Nucleus accumbens (tissue), 56 donors: ENCODE results near the gene SUMO3.
A peak's percentile ranks its signal among the peaks of the same experiment; 100 is the strongest.

Source experiments
- DNase-seq, 56 donors: peaks; one replicate each; lab custom pipeline; 2025; lab: John Stamatoyannopoulos, UW

Gene SUMO3

GRCh38 chr21:44805859-44806258, 12.0 kb downstream of the SUMO3 start:
- no peak for DNase-seq

- DNase-seq: no peak
Measured at GRCh38 chr21:44805226-44805625, 12.6 kb downstream of the SUMO3 start.

GRCh38 chr21:44804762-44805161, 13.1 kb downstream of the SUMO3 start:
- no peak for DNase-seq

GRCh38 chr21:44803651-44804050, 14.2 kb downstream of the SUMO3 start:
- DNase-seq: no peak

DNA sequence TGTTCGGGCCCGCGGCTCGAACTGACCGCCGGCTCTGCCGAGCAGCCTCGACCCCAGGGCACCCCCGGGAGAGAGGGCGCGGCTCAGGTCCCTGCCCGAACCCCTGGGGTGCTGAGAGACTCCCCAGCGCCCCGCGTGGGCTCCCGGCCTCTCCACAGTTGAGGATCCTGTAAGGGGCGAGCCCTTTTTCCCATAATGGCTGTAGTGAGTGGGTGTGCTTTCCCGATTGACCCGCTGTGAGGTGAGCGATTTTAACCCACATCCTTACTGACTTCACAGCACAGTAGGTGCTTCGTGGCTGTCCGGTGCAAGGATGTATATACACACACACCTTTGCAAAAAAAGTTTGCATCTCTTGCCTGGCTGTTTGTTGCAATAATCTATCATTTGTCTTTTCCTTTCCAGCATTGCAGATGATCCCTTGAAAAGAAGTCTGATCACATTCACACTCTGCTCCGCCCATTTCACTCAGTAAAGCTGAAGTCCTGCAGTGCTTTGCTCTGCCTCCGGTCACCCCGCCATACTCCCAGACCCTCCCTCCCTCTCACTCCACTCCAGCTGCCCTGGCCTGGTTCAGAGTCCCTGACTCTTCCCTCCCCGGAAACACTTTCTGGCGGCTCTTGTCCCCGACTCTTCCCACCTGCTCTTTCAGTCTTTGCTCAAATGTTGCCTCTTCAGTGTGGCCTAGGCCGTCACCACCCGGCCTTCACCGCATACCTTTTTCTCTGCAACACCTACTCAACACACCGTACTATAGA, 15.3 kb downstream of the SUMO3 start:
- DNase-seq: no peak

DNA sequence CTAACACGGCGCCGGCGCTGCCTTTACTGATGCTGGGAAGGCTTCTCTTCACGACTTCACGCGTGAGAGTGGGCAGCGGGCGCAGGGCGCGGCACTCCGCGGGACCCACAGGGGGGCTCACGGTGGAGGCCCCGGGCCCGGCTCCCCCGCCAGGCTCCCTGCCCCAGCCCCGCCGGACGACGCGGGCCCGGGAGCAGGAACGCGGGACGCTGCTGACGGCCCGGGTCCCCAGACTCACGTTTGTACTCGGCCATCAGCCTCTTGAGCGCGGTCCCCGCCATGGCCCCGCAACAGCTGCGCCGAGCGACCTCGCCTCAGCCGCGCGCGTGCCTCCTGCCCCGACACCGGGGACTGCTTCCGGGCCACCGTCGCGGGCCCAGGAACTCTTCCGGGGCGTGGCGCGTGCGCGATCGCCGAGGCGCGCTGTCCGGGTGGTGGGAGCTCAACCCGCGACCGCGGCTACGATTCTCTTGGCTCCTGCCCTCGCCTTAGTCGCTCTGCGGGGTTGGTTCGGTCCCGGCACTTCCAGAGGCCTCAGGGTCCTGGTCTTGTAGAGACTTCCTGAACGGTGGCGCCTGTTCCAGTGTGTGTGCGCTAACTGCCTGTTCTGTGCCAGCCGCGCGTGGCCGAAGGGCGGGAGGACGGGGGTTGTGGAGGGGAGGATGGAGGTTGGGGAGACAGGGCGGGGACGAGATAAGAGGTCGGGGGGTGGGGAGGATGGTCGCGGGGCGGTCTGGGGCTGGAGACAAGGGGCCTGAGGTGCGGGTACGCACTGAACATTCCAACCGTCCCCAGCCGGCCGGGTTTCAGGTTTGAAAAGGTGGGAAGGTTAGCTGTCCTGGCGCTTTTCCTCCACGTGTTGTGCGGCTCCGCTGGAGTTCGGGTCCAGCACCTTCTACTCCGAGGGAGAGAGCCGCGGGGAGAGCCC, 16.1 kb downstream of the SUMO3 start, which contains the start of gene UBE2G2:
Gene UBE2G2 (minus strand): TSS at position 353 of the 928 bp plus-strand sequence. CDS start 72 bp downstream, at position 281.
- peak in 54 of 56 donors; percentile 31 to 86 (median 71) for DNase-seq

GRCh38 chr21:44800971-44801467, 16.8 kb downstream of the SUMO3 start:
- DNase-seq: no peak

GRCh38 chr21:44800103-44800502, 17.8 kb downstream of the SUMO3 start:
- peak in 1 of 56 donors; percentile 37 for DNase-seq

GRCh38 chr21:44799646-44800045, 18.2 kb downstream of the SUMO3 start:
- no peak for DNase-seq

GRCh38 chr21:44797775-44798174, 20.1 kb downstream of the SUMO3 start:
- no peak for DNase-seq

DNA sequence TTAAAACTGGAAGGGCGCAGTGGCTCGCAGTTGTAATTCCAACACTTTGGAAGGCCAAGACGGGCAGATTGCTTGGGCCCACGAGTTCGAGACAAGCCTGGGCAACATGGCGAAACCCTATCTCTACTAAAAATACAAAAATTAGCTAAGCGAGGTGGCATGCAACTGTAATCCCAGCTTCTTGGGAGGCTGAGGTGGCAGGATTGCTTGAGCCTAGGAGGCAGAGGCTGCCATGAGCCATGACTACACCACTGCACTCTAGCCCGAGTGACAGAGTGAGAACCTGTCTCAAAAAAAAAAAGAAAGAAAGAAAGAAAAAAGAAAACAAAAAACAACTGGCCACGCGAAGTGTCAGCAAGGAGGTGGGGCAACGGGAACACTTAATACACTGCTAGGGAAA, 22.5 kb downstream of the SUMO3 start:
- DNase-seq: no peak

- DNase-seq: no peak
Measured at GRCh38 chr21:44793592-44794374, 24.1 kb downstream of the SUMO3 start.

DNA sequence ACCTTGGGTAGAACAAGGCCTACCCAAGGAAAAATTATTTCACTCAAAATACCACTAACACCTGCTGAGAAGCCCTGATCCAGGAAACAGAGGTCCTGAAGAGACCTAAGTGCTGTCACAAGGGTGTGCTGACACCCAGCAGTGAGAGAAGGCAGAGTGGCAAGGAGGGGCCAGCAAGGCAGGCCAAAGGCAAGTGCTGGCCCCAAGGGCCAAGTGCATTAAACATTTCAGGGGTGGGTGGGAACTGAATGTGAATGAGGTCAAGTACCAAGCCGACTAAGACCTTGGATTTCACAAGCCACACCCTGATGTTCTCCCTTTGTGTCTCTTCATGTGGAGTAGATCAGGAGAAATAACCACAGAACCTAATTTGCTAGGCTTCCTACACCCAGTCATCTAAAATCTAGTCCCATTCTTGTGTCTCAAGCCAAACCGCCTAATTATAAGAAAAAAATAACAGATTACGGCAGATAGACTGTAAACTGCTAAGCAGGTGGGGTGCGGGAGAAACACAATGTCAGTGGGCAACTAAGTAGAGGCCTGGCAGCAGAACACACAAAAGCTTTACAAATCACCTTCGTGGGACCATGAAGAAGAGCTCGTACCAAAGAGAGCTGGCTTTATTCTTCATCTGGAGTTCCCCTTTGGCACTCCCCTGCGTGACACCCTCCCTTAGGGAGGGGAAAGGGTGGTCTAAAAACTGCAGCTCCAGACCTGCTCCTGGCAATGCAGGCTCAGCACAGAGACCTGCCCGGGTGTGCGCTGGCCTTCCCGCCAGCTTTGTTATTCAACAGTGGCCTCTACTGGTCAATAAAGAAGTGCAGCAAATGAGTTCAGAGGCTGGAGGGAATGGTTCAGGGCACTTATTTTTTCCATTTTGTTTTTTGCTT, 24.9 kb downstream of the SUMO3 start:
- peak in 28 of 56 donors; percentile 3 to 51 (median 18) for DNase-seq

DNA sequence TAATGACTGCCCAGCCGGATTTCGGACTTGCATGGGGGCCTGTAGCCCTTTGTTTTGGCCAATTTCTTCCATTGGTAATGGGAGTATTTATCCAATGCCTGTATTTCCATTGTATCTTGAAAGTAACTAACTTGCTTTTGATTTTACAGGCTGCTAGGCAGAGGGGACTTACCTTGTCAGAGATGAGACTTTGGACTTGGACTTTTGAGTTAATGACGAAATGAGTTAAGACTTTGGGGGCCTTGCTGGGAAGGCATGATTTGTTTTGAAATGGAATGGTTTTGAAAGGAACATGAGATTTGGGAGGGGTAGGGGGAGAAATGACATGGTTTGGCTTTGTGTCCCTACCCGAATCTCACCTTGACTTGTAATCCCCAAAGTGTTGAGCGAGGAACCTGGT, 25.9 kb downstream of the SUMO3 start:
- no peak for DNase-seq

DNA sequence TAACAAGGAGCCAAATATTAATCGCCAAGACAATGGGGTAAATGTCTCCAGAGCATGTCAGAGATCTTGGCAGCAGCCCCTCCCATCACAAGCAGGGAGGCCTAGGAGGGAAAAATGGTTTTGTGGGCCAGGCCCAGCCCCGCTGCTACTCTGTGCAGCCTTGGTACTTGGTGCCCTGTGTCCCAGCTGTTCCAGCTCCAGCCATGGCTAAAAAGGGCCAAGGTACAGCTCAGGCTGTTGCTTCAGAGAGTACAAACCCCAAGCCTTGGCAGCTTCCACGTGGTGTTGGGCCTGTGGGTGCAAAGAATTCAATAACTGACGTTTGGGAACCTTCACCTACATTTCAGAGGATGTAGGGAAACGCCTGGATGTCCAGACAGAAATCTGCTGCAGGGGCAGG, 26.6 kb downstream of the SUMO3 start:
- DNase-seq: no peak

DNA sequence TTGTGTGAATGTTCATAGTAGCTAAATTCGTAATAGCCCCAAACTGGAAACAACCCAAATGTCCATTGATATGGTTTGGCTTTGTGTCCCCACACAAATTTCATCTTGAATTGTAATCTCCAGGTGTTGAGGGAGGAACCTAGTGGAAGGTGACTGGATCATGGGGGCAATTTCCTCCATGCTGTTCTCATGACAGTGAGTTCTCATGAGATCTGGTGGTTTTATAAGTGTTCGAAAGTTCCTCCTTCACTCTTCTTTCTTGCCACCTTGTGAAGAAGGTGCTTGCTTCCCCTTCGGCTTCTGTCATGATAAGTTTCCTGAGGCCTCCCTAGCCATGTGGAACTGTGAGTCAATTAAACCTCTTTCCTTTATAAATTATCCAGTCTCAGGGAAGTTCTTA, 27.5 kb downstream of the SUMO3 start:
- DNase-seq: no peak

DNA sequence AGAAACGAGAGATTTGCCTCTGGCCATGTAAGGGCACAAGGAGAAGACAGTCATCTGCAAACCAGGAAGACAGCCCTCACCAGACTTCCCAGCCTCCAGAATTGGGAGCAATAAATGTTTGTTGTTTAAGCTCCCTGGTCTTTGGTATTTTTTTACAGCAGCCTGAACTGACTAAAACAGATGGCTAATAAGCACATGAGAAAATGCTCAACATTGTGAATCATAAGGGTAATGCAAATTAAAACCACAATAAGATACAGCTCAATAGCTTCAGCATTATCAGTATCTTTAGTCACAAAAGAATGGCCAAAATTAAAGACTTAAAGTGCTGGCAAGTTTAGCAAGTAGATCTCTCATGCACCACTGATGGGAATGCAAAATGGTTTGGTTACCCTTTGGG, 28.0 kb downstream of the SUMO3 start:
- DNase-seq: no peak

DNA sequence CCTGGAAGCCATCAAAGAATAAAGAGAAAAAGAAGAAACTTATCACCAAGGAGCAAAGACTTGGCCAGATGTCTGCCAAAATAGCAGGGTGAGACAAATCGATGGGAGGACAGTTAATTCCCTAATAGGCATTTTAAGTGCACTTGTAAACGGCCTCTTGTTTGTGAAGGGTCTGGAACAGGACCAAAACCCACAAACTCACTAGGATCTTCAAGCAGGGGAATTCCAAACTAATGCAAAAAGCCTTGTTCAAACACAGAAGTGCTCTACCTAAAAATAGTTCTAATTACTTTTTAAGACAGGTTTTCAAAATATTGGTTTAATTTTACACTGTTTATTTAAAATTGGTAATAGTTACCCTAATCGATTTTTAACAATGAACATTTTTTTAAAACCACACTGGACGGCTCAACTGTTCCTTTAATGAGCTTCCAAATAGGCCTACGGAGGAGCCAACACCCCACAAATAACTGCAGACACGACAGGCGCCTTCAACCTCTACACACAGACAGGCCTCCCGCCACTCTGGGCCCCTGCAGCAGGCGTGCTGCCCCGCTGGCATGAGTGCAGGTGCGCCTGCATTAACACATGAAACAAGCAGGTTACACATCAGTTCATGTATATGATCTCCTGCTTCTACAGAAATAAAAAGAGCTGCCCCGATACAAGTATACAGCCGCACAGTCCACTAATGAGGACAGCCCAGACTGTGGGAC, 32.1 kb downstream of the SUMO3 start:
- DNase-seq: no peak

DNA sequence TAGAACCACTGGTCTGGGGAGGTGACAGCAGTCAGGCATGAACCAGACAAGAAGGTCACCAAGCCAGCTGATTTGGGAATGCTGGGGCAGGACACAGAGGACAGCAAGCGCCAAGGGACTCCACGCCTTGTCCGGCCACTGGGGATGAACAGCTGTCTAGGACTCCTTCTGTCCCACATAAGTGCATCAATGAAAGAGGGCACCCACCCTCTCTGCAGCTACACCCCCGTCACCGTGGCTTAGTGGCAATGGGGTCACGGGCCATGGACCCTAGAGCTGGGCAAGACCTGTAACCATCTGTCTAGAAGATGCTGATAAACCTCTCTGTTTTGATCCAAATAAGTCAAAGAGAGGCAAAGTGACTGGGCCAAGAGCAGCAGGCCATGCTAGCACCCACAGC, 33.1 kb downstream of the SUMO3 start:
- no peak for DNase-seq
